Ishikawa (cell line): ENCODE measurements around the gene HTR3B.

Source experiments
- CEBPB ChIP-seq: IDR thresholded peaks from 2 replicates; pipeline ENCODE4 v1.6.1; 2012
- CREB1 ChIP-seq: IDR thresholded peaks from 2 replicates; pipeline ENCODE4 v1.6.1; 2012; ENCODE audit warnings: low read depth
- EGR1 ChIP-seq: IDR thresholded peaks from 2 replicates; pipeline ENCODE4 v1.6.1; 2012
- EP300 ChIP-seq: IDR thresholded peaks from 2 replicates; pipeline ENCODE4 v1.6.1; 2012; ENCODE audit warnings: borderline replicate concordance
- FOXM1 ChIP-seq: IDR thresholded peaks from 2 replicates; pipeline ENCODE4 v1.6.1; 2012; ENCODE audit warnings: low read depth, borderline replicate concordance
- NFIC ChIP-seq: IDR thresholded peaks from 2 replicates; pipeline ENCODE4 v1.6.1; 2012
- RAD21 ChIP-seq: IDR thresholded peaks from 2 replicates; pipeline ENCODE4 v1.6.1; 2012; ENCODE audit warnings: low read depth
- TAF1 ChIP-seq: IDR thresholded peaks from 2 replicates; pipeline ENCODE4 v1.6.1; 2012; ENCODE audit warnings: low read depth, mild to moderate bottlenecking
- TCF12 ChIP-seq: IDR thresholded peaks from 2 replicates; pipeline ENCODE4 v1.6.1; 2012; ENCODE audit warnings: low read depth
- TEAD4 ChIP-seq: IDR thresholded peaks from 2 replicates; pipeline ENCODE4 v1.6.1; 2012
- YY1 ChIP-seq: IDR thresholded peaks from 2 replicates; pipeline ENCODE4 v1.6.1; 2012; ENCODE audit warnings: low read depth
- ZBTB7A ChIP-seq: IDR thresholded peaks from 2 replicates; pipeline ENCODE4 v1.6.1; 2012; ENCODE audit warnings: low read depth
- TF ChIP-seq, protein P1 (sequence below): IDR thresholded peaks from 2 replicates; pipeline ENCODE4 v1.6.1; 2012; ENCODE audit warnings: low read depth, mild to moderate bottlenecking
- TF ChIP-seq, protein P2 (sequence below): IDR thresholded peaks from 2 replicates; pipeline ENCODE4 v1.6.1; 2012
- TF ChIP-seq, protein P3 (sequence below): IDR thresholded peaks from 2 replicates; pipeline ENCODE4 v1.6.1; 2012

HTR3B gene

DNA sequence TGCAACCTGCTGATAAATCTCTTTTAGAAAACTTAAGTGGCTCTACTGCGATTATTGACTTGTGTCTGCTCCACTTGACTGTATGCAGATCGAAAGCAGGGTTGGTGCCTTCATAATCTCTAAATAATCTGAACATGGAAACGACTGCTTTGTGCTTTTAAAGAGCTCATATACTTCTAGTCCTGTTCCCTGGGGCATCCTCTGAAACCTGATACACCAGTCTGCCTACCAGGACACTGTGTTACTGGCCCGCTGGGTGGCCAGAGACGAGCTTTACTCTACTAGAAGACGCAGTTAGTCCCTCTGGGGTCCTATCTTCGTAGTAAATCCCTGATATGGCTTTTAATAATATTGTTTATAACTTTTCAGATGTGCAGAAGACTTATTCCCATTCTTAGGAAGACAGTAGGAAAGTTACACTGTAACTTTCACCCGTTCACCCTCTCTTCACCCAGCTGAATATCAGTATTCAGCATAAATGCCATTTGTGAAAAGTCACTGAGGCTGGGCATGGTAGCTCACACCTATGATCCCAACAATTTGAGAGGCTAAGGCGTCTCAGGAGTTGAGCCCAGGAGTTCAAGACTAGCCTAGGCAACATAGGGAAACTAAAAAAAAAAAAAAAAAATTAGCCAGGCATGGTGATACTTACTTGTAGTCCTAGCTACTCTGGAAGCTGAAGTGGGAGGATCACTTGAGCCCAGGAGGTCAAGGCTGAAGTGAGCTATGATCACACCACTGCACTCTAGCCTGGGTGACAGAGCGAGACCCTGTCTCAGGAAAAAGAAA is 9.0 kb upstream of the HTR3B start:
- TF ChIP-seq, protein P1, sequence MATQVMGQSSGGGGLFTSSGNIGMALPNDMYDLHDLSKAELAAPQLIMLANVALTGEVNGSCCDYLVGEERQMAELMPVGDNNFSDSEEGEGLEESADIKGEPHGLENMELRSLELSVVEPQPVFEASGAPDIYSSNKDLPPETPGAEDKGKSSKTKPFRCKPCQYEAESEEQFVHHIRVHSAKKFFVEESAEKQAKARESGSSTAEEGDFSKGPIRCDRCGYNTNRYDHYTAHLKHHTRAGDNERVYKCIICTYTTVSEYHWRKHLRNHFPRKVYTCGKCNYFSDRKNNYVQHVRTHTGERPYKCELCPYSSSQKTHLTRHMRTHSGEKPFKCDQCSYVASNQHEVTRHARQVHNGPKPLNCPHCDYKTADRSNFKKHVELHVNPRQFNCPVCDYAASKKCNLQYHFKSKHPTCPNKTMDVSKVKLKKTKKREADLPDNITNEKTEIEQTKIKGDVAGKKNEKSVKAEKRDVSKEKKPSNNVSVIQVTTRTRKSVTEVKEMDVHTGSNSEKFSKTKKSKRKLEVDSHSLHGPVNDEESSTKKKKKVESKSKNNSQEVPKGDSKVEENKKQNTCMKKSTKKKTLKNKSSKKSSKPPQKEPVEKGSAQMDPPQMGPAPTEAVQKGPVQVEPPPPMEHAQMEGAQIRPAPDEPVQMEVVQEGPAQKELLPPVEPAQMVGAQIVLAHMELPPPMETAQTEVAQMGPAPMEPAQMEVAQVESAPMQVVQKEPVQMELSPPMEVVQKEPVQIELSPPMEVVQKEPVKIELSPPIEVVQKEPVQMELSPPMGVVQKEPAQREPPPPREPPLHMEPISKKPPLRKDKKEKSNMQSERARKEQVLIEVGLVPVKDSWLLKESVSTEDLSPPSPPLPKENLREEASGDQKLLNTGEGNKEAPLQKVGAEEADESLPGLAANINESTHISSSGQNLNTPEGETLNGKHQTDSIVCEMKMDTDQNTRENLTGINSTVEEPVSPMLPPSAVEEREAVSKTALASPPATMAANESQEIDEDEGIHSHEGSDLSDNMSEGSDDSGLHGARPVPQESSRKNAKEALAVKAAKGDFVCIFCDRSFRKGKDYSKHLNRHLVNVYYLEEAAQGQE = no peak
- TF ChIP-seq, protein P2, sequence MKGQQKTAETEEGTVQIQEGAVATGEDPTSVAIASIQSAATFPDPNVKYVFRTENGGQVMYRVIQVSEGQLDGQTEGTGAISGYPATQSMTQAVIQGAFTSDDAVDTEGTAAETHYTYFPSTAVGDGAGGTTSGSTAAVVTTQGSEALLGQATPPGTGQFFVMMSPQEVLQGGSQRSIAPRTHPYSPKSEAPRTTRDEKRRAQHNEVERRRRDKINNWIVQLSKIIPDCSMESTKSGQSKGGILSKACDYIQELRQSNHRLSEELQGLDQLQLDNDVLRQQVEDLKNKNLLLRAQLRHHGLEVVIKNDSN = no peak
- TF ChIP-seq TCF12 = no peak
- TF ChIP-seq, protein P3, sequence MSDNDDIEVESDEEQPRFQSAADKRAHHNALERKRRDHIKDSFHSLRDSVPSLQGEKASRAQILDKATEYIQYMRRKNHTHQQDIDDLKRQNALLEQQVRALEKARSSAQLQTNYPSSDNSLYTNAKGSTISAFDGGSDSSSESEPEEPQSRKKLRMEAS = no peak
- TF ChIP-seq TEAD4 = no peak

GRCh38 chr11:113896156-113896879 is 8.3 kb upstream of the HTR3B start:
- TF ChIP-seq RAD21 (peak; percentile 74), EGR1 (no peak)

- TF ChIP-seq RAD21 = no peak
- no peak for TF ChIP-seq TCF12
These were observed 3.5 kb upstream of the HTR3B start for GRCh38 chr11:113901141-113901540.

GRCh38 chr11:113906038-113906437 is 1.4 kb downstream of the HTR3B start:
- TF ChIP-seq CREB1 (no peak), RAD21 (no peak), YY1 (no peak), TCF12 (no peak)

DNA sequence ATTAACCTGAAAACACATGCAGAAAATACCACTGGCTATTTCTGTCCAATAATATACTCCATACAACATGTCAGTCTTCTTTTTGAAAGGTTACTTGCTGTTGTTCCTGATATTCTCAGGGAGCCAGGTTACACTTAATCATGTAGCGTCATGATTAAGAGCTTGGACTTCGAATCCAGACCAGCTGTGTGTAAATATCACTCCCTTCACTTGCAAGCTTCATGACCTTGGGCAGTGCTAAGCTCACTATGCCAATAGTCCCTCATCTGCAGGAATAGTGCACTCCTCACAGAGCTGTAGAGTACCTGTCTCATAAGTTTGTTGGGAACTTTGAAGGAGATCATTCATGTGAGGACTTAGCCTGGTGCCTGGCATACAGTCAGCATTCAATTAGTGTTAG is 1.9 kb downstream of the HTR3B start:
- TF ChIP-seq TCF12 (no peak), EGR1 (no peak), NFIC (no peak), CREB1 (no peak)
- TF ChIP-seq, protein P3 = no peak

- TF ChIP-seq ZBTB7A (no peak), CREB1 (no peak), TCF12 (no peak), EGR1 (no peak), NFIC (no peak), EP300 (no peak), FOXM1 (no peak), RAD21 (no peak), CEBPB (no peak), TEAD4 (no peak), TAF1 (no peak), YY1 (no peak)
- TF ChIP-seq, protein P2 = no peak
- TF ChIP-seq, protein P3 = no peak
- TF ChIP-seq, protein P1 = no peak
These were observed 2.6 kb downstream of the HTR3B start for GRCh38 chr11:113907152-113907551.
